ENCODE data around the gene CABLES2.

Gene CABLES2

GRCh38 chr20:62405108-62405980 is 1.7 kb downstream of the CABLES2 start:
- no peak for DNase-seq (ENCODE audit: low read depth in 2 of 2)

DNA sequence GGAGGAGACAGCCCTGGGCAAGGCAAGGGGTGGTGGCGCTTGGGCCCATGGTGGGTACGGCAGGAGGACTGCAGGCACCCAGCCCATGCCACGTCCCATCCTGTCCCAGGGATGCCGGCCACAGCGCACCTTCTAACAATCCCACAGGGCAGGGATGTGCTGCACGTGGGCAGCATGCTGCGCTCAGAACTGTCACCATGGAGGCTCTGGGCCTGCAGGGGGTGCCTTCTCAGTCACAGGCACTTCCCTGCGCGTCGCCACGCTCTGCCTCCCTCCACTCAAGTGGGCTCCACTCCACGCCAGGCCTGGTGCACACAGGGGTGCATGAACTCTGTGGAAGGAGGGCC is 2.4 kb downstream of the CABLES2 start:
- DNase-seq (ENCODE audit: low read depth in 2 of 2): no peak

DNA sequence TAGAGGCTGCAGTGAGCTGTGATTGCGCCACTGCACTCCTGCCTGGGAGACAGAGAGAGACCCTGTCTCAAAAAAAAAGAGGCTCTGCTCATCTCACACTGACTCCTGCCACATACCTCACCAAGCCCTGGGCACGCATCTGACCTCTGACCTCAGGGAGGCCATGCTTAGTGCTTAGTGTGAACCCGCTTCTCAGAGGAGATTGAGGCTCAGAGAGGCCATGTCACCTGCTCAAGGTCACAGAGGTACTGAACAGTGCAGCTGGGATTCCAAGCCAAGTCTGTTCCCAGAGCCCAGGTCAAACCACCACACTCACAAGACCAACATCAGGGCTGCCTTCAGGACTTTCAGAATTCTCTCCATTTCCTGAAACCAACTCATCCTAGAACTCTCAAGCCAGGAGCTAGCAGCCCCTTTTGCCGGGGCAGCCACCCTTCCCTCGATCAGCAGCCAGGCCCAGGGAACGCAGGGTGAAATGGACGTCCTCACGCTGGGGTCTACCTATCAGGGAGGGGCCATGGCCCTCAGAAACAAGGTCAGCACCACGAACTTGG is 2.9 kb downstream of the CABLES2 start:
- DNase-seq (ENCODE audit: low read depth in 2 of 2): no peak

DNA sequence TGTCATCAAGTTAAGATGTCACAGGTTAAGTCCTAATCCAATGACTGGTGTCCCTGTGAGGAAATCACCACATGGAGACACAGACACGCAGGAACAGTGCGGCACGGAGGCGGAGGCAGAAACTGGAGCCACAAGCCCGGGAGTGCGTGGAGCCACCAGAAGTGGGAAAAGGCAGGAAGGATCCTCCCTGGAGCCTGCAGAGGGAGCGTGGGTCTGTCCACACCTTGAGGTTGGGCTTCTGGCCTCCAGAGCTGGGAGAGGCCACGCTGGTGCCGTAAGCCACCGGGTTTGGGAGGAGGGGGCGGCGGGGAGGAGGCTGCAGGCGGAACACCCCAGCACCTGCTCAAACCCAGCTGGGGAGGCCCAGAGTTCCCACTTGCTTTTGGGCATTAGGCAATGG is 3.8 kb downstream of the CABLES2 start:
- DNase-seq (ENCODE audit: low read depth in 2 of 2): no peak

DNA sequence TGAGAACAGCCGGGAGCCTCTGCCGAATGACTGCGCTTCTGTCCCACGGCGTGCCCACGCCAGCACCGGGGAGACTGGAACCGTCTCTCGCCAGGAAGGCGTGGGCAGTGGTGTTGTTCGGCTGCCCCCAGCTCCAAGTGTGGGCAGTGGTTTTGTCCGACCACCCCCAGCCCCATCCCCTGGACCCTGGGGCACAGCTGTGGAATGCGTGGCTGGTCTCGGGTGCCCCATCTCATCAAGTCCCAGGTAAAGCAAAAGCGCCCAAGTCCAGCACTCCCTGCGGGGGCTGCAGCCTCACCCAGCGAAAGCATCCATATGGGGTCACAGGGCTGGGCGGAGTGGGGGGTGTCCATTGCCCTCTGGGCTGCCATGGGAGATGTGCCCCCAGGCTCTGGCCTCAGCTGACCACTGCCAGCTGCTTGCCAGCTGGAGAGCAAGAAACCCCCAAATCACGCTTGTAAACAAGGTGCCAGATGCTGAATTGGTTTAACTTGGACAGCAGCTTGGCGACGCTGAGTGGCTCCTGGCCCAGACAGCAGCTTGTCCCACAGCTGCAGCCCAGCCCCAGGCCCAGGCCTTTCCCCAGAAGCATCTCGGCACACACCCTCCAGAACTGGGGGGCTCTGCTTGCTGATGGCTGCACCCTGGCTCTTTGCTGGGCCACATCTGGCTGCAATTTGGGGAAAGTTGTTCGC is 4.5 kb downstream of the CABLES2 start:
- DNase-seq (ENCODE audit: low read depth in 2 of 2): no peak

- DNase-seq (ENCODE audit: low read depth in 2 of 2): no peak
Observed at GRCh38 chr20:62401331-62401779, 5.7 kb downstream of the CABLES2 start.

DNA sequence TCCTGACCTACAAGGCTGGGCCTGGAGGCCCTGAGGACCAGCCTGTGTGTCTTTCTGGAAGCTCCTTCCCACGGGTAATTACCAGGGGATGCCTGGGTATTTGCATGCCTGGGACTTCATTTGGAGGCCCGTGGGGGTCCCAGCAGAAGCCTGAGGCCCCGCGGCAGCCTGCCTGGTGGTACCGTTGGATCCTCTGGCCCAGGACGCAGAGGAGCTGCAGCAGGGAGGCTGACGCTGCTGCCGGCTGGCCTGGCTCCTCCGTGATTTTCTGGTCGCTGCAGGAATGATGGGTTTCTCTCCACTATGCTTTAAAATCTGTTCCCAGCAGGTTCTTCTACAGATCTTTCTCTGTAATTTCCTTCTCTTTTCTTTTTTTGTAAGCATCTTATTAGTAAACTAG is 6.5 kb downstream of the CABLES2 start:
- DNase-seq (ENCODE audit: low read depth in 2 of 2): no peak

DNA sequence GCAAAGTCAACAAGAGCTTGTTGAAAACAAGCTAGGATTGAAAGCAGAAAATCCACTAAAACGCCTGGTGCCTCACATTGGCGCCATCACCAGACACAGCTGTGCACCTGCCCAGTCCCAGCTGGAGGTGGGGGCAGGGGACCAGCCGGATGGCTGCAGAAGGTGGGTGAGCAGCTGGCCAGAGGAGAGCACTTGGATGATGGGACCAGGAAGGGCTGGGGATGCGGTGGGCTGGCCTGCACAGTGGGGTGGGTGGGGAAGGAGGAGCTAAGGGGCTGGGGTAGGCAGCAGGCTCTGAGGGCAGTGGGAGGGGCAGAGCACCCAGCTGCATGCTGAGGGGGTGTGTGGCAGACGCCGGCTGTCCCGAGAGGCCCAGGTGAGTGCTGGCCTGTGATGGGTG is 7.1 kb downstream of the CABLES2 start:
- no peak for DNase-seq (ENCODE audit: low read depth in 2 of 2)

- no peak for DNase-seq (ENCODE audit: low read depth in 2 of 2)
Observed at GRCh38 chr20:62398120-62398821, 8.8 kb downstream of the CABLES2 start.

DNA sequence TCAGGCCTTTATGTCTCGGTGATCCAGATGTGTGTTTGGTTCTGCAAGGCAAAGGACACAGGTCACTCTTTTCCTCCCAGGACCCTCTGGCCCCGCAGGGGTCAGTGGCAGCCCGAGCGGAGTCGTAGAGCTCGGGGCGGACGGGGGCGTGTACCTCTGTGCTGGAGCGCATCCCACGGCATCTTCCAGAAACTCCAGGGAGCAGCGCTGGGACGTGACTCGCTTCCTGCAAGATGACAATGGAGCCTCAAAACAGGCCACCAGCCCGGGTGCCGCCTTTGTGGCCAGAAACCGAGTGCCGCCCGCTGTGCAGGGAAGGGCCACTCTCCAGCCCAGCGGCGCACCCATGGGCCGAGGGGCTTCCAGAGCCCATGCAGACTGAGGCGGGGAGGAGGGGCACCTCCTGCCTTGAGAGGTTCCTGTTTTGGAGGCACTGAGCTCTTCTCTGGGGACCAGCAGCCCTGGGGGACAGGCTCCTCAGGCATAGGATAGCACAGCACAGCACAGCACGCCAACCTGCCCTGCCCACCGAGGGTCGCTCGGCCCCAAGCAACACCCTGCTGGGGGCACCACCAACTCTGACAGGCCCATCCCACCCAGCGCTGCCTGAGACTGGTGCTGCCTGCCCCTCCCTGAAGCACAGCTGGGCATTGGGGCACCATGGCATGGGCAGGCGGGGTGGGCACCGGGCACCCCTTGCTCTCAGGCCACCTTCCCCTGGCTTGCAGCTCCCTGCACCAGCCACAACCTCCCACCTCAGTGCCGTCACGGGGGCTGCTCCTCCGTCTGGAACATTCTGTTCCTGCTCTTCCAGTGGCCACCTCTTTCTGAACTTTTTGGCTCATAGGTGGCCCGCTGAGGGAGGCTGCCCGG is 10.5 kb downstream of the CABLES2 start:
- DNase-seq (ENCODE audit: low read depth in 2 of 2): no peak

DNA sequence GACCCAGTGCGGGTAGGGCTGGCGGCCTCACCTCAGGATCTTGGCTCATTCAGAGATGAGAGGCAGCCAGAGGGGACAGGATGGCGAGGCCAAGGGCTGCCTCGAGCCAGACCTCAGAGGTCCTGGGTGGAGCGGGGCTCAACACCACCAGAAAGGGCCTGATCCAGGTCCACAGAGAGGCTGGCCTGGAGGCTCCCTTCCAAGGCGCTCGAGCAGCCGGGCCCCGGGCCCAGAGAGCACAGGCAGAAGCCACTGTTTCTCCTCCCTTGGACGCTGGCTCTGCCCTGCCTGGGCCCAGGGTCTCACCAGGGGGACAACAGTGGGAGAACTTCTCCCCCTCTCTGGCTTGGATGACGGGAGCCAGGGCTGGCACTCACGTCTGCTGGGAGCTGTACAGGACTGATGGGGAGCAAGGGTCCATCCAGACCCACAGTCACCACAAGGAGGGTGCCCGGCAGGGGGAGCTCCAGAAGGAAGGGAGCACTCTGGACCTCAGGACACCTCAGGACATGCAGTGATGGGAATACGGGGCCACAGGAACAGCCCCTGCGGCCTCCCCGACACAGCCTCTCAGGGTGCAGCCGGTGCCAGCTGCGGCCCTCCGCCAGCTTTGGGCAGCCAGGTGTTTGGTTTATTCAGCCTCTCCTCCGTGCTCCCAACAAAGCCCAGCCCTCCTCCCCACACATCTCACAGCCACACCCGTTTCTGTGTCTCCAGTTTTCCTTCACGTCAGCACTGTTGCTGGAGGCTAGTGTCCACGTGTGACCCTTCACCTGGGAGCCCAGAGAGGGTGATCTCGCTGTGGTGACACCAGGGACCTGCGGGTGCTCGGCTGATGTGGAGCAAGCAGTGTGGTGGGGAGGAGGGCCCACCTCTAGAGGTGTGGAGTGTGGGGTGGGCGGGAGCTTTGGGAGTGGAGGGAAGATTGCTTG is 11.5 kb downstream of the CABLES2 start:
- DNase-seq (ENCODE audit: low read depth in 2 of 2): no peak

GRCh38 chr20:62394248-62395245 is 12.5 kb downstream of the CABLES2 start:
- no peak for DNase-seq (ENCODE audit: low read depth in 2 of 2)

- DNase-seq (ENCODE audit: low read depth in 2 of 2): no peak
Observed at GRCh38 chr20:62393830-62394229, 13.3 kb downstream of the CABLES2 start.

- no peak for DNase-seq (ENCODE audit: low read depth in 2 of 2)
Observed at GRCh38 chr20:62393335-62393665, 13.8 kb downstream of the CABLES2 start.

DNA sequence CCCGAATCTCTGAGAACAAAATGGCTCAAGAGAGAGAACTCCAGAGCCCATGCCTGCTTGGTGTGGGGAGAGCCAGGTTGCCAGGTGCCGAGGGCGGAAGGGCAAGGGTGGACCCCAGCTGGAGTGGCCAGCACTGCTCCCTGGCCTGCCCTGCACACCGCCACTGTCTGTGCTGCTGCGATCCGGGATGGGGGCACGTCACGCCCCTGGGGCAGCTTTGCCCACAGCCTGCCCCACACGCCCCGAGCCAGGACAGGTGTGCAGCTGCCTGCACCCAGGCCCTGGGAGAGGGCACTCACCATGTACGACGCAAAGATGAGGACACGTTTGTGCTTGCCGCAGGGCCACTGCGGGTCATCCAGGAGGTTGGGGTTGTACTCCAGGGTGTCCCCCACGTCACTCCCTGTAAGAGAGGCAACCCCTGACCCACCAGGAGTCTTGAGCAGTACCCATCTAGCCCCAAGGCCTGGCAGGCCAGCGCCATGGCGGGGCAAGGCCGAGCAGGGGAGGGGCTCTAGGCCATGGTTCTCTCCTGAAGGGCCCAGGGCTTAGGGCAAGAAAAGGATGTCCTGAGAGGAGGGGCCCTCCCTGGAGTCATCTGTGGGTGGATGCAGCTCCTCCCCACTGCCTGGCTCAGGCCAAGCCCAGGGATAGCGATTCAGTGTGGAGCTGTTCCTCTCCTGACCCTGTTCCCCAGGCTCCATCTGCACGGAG is 14.3 kb downstream of the CABLES2 start:
- no peak for DNase-seq (ENCODE audit: low read depth in 2 of 2)

DNA sequence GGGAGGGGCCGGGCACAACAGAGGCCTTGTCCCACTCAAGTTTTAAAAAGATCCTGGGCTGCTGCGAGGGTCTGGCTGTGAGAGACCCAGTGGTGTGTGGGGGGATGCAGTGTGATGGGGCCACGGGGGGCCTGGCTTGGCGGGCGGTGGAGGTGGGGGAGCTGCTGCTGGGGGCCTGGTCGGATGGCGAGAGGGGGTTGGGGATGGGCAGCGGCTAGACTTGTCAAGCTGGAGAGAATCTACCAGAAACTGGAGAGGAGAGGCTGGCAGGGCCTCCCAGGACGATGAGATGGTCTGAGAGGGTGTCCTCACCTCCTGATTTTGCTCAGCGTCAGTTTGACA is 15.0 kb downstream of the CABLES2 start:
- no peak for DNase-seq (ENCODE audit: low read depth in 2 of 2)

DNA sequence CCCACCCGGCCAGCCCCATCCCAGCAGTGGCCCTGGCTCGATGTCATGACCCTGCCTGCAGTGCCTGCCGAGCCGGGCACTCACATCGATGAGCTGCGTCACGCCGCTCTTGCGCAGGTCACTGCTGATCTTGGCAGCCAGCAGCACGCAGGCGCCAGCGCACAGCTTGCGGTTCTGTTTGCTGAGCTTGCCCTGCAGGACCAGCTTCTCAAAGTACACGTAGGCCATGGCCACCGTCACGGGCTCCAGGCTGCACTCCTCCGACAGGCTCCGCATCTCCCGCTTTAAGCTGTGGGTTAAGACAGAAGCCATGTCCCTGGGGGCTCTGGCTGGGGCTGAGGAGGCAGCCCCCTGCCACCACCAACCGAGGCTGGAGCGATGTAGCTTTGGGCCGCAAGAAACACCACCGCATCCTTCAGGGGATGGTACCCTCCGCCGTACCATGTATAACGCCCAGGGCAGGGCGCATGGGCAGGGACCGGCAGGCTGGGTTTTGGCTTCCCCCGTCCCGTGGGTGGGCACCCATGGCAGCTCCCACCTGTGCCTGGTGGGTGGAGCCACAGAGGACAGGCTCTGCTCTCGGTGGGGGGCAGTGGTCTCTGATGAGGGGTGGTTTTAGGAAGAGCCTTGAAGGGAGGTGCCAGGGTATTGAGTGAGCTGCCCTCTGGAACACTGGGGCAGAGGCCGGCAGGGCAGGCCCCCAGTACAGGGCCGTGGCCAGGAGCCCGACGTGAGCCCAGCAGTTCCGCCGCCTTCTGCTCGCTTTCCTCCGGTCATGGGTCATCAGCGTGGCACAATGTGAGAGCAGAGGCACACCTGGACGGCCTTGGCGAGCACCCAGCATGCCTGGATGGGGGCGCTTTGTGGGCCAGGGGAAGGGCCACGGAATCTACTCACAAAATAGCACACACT is 15.7 kb downstream of the CABLES2 start:
- no peak for DNase-seq (ENCODE audit: low read depth in 2 of 2)
